GM19023 (cell line): Measurements from ENCODE around the gene MPG.
"Not testable (repeated sequence)": the region's sequence is repeated elsewhere in the genome, so short reads cannot be mapped to it uniquely, and the experiment has no call there.

Source experiments
- ATAC-seq: cut with Tn5 transposase; IDR thresholded peaks from one replicate; pipeline ENCODE4 v1.9.1; 2021; ENCODE audit warnings: mild to moderate bottlenecking, moderate library complexity; ENCODE audit not compliant: unreplicated experiment

MPG gene

DNA sequence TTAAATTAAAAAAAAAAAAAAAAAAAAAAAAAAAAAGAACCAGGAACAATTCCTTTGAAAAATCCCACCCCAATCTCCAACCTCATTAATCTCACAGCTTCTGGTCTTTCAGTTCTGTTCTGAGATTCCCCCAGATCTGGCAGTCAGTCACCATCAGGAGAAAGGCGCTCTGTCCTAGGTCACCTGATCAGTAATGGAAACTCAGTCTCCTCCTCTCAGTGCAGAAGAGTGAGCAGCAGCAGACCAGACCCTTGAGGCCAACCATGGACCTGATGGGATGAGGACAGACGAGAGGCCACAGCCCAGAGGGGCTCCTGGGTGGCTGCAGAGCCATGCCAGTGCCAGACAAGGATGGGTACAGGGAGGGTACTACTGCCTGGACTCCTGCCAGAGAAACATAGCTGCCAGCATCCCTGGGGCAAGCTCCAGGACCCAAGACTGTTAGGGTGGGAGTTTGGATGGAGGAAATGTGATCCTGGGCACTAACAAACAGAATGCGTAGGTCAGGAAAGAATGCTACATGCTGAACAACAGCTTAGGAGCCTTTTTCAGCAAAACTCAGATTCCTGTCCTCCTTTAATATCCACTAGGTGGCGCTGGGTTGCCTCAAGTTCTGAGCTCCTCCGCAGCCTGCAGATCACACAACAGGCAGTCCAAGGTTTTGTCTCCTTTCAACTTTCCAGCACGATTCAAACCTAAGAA, 28.7 kb downstream of the MPG start:
- ATAC-seq: no peak

DNA sequence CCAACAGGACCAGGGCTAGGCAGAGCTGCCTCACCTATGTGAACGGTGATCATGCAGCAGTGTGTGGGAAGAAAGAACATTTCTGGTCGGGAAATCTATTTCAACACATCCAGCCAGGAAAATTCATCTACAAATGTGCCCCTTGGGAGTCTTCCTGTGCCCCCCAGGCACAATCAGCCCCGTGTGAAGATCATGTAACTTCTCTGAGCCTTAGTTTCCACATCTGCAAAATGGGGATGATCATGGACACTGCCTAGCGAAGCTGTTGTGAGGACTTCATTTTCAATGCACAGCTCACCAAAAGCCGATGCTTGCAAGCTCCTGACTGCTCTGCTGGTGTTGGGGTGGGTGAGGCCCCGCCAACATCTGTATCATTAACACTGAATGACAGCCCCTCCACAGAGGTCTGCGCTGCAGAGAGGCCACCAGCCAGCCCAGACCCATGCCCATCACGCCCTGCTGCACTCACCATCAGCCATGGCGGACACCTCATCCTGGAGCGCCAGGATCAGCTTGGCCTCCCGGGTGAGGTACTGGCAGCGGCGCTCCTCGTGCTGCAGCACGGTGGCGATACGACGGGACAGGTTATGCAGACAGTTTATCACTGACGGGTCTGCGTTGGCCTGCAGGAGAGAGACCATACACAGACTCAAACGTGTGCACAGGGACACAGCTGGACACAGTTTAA, 34.3 kb downstream of the MPG start:
- no peak for ATAC-seq

DNA sequence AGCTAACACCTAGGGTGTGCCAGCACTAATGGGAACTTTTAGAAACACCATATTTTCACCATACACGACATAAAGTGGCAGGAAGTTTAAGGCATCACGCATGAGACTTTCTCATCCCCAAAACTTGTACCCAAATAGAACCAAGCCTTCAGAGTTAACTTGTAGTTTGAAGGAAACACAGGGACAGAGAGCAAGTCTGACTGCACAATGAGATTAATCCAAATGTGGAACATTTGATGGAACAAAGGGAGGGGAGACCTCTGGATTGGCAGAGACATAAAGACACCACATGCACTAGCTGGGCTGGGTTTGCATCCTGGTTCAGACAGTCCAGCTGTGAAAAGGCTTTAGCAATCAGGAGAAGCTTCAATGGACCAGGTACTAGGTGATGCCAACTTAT, 36.3 kb downstream of the MPG start:
- ATAC-seq: no peak

DNA sequence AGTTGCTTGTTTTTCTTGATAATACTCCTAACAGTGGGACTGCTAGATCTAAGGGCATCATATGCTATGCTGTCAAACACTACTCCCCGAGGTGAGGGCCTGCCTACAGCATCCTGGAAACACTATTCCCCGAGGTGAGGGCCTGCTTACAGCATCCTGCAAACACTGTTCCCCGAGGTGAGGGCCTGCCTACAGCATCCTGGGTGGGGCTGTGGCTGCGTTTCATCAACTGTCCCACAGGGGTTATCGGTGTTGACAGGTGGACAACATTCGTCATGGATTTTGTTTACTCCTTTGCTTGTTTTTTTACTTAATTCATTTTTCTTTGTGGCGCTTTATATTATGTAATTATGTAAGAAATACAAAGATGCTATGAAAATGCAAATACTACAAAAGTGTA, 38.0 kb downstream of the MPG start:
- no peak for ATAC-seq

DNA sequence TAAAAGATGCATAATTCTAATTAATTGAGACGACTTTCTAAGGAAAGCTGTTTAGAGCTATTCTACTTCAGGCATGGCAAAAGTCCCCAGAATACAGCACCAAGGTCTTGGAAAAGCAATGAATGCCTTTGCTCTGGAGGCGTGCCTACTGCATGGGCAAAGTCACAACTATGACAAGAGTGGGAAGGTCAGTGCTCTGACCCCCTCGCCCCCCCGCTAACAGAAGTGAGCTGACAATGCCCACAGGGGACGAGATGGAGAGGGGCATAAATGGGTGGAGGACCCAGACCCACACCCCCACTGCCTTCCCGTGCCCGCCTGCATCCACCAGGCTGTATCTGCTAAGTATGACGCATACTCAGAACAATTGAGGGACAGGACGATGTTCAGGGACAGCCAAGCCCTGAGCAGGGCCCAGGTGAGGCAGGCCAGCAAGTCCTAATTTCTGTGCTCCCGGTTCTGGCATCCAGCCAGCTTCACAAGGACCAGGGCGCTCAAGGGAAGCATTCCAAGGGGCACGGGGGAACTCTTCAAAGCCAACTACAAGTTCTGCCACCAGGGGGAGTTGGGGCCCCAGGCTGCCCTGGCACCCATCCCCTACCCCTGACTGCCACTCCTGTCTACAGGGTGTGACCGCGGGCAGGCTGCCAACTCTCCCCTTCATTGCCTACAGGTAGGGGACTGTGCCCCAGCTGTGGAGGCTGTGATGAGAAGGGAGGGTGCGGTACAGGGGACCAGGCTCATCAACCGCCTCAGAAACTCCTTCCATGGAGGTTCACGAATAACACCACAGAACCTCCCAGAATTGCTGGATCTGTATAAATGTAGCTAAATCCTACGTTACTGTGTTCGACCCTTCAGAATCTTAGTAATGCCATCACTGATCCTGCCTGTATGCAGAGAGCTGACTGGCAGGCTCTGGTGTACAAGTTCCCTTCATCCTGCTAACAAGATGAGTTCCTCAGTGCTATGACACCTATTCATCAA, 39.6 kb downstream of the MPG start:
- ATAC-seq: no peak

DNA sequence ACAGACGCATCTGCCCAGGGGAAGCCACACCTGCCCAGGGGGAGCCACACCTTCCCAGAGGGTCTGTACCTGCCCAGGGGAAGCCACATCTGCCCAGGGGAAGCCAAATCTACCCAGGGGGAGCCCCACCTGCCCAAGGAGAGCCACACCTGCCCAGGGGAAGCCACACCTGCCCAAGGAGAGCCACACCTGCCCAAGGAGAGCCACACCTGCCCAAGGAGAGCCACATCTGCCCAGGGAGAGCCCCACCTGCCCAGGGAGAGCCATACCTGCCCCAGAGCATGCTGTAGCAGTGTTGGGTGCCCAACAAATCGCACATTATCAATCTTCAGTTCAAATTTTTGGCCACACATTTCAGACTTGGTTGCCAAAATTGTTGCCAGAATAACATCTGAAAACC, 40.8 kb downstream of the MPG start:
- no peak for ATAC-seq

DNA sequence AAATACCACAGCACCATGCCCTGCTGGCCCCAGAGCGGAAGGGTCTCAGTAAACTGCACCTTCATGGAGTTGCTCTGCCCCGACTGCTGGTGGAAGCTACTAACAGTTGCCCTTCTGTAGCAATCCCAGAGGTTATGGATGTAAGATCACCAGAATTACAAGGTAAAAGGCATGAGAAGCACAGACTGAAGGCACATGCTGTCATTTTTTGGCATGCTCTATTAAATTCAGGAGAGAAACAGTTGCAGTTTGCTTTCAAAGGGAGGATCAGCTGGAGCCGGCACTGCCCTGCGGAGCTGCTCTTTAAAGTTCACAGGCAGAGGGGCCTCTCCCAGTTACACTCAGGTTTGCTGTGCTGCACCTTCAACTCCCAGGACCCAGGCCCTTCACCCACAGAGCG, 41.3 kb downstream of the MPG start:
- ATAC-seq: no peak

DNA sequence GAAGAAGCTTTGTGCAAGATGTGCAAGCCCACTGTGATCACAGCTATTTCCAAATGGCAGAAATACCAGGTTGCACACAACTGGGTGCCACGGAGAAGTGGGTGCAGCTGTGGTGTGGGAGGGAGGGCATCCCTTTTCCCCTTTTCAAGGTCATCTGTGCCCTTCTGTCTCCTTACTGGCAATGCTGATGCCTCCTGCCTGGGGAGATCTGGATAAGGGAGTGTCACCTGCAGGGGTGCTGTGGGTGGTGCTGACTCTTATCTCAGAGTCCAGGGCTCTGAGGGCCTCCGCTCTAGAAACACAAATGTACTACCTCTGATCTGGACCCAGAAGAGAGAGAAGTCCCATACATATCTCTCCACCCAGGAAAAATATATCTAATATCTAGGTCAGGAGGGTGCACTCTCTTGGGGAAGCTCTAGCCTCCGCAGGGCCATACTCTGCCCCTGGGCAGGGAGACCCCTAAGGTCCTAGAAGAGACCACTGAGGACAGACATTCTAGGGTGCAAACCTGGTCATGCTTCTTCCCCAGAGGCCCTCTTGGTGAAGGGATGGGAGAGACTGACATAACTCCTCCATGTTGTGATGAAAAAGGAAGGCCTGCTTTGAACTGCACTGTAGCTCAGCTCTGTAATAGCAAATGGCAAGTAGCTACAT, 41.9 kb downstream of the MPG start:
- ATAC-seq: no peak

DNA sequence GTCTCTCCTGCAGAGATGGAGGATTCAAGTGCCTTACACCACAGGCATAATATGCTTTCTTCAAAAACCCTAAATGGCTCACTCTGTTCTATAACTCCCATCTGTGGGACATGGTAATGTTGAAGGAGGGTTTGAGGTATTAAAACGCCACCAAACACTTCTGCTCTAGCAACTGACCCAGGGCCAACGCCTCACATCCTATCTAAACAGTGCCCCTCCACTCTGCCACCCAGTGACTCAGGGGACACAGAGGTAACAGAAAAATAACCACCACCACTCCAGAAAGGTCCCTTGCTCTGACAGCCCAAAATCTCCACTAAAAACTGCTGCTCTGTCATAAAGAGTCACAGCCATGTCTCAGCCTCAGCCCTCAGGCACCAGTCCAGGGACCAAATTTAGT, 42.7 kb downstream of the MPG start:
- ATAC-seq: no peak

DNA sequence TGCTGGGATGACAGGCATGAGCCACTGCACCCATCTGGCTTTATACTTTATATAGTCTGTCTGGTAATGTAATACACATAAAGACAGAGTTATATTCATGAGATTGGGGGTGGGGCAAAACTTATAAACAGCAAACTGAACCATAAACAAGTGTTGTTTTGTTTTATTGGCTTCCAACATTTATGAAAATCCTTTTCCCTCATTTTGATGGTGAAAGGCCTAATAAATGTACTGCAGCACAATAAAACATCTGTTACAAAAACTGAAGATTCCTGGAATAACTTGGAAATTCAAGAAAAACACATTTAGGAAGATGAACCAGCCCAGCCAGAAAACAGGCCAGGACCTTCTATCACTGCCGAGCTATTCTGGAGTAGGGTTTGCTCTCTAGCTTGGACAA, 44.3 kb downstream of the MPG start:
- no peak for ATAC-seq

DNA sequence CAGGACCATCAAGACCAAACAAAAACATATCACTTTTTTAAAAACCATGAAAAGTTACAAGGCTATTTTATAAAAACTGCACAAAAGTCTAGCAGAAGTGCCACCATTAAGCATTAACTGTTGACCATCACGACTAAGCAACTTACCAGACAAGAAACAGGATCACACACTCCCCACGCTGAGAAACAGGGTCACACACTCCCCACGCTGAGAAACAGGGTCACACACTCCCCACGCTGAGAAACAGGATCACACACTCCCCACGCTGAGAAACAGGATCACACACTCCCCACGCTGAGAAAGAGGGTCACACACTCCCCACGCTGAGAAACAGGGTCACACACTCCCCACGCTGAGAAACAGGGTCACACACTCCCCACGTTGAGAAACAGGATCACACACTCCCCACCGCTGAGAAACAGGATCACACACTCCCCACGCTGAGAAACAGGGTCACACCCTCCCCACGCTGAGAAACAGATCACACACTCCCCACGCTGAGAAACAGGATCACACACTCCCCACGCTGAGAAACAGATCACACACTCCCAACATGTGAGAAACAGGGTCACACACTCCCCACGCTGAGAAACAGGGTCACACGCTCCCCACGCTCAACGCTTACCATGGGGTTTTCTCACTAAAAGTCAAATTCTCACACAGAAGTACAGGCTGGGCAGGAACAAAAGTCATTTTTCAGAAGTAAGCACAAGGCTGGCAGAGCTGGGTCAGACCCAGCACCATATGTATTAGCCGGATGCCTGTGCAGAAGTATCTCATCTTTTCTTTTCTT, 45.7 kb downstream of the MPG start:
- not testable (repeated sequence) for ATAC-seq

DNA sequence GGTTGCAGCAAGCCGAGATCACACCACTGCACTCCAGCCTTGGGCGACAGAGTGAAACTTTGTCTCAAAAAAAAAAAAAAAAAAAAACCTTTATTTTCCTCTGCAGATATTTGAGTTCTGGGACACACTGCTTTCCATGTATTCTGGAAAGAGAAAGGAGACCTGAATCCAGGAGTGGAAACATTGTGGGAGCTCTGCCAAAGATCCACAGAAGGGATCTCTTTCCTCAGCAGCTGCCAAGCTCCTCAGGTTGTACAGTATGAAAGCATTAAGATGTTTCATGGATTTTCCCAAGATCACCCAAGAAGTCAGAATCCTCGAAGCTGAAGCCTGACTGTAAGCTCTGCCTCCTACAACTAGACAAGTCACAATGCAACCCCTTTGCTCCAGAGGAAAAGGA, 47.0 kb downstream of the MPG start:
- ATAC-seq: no peak

DNA sequence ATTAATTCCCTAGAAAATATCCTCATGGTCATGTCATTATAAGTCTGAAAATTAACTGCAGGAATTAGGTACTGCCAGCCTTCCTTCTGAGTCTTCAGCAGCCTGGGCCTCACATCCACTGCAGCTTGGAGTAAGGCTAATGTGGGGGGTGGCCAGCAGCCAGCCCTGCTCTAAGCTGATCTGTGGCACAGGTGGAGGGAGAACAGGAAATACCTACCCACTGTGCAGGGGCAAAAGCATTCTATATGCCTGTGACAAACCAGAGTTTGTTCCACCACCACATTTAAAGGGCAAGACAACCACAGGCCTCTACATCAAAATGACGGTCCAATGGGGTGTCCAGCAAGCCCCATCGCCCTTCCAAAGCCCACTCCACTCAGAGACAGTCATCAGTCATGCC, 51.0 kb downstream of the MPG start:
- ATAC-seq: no peak

DNA sequence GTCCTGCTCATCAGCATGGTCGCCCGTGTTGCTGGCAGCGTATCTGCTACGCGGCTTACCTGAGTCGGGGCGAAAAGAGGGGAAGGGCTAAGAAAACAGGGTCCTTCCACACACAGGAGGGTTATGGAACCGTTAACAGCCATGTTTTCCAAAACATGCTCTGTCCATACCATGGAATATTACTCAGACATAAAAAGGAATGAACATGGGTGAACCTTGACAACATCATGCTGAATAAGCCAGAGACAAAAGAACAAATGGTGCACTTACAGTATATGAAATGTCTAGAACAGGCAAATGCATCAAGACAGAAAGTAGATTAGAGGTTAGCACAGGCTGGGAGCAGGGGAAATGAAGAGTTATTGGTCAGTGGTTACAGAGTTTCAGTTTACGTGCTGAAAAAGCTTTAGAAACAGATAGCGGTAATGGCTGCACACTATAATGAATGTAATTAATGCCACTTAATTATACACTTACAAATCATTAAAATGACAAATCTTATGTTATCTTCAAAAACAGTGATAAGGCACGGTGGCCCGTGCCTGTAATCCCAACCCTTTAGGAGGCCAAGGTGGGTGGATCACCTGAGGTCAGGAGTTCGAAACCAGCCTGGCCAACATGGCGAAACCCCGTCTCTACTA, 52.6 kb downstream of the MPG start:
- ATAC-seq: no peak

DNA sequence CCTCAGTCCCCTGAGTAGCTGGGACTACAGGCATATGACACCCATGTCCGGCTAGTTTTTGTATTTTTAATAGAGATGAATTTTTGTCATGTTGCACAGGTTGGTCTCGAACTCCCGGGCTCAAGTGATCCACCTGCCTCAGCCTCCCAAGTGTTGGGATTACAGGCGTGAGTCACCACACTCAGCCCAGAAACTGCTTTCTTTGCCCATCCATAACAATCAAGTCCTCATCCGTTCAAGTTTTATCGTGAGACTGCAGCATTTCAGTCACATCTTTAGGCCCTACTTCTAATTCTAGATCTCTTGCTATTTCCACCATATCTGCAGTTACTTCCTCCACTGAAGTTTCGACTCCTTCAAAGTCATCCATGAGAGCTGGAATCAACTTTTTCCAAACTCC, 54.1 kb downstream of the MPG start:
- no peak for ATAC-seq

DNA sequence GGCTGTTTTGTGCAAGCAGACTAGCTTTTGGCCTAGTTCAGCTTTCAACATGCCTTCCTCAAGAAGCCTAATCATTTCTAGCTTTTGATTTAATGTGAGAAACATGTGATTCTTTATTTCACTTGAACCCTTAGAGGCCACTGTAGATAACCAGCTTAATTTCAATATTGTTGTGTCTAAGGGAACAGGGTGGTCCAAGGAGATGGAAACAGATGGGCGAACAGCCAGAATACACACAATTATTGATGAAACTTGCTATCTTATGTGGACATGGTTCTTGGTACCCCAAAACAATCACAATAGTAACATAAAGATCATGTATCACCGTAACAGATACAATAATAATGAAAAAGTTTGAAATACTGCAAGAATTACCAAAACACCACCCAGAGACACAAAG, 55.7 kb downstream of the MPG start:
- no peak for ATAC-seq
